GM10847 (cell line): ENCODE results near the gene GAK.

Experiments used
- POLR2A ChIP-seq: IDR thresholded peaks from 2 replicates; pipeline ENCODE4 v1.6.1; 2011; ENCODE audit not compliant: insufficient read length; ENCODE audit errors: extremely low read depth

The GAK gene

DNA sequence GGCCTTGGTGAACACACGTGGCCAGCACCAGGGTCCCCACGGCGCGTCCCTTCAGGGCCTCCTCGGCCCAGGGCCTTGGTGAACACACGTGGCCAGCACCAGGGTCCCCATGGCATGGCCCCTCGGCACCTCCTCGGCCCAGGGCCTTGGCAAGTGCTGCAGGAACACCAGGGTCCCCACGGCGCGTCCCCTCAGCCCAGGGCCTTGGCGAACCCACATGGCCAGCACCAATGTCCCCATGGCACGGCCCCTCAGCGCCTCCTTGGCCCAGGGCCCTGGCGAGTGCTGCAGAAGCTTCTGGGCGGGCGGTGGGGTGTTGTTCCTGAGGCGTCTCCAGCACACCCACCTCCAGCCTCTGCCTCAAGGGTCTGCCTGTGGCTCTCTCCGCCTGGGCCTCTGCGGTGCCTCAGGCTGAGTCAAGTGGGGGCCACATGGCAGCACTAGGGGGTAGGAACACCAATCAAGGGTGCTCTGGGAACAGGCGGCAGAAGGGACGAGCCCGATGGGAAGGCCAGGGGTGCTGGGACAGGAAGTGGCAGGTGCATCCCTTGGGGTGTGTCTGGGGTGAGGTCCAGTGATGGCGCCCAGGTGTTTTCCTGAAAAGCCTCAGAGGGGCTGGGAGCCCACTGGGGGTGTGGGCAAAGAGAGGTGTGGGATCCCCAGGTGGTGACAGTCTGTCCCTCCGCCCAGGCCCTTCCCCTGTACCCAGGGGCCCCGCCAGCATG, 64.4 kb downstream of the GAK start:
- TF ChIP-seq POLR2A, result no peak

DNA sequence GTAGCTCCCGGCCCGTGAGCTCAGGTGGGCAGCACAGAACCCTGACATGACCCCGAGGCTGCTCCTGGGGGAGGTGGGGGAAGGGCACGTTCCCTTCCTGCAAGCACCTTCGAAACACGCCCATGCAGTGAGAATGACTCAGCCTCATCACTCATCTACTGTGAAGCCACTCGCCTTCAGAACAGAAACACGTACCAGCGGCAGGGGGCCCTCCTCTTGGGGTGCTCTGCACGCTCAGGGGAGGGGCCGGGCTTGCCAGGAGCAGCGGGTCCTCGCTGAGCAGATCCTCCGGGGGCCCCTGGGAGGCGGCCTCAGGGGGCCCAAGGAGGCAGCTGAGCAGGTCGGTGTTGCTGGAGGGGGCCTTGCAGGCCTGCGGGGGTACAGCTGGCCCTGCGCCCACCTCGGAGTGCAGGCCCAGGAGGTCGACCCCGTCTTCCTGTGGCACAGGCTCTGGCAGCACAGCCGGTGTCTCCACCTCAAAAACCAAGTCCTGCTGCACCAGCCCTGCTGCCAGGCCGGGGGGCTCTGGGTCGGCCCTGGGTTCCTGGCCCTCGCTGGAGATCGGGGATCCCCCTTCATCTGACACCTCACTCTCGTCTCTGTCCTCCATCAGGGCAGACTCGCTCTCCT, 65.2 kb downstream of the GAK start:
- TF ChIP-seq POLR2A, result no peak

GRCh38 chr4:866068-866760, 65.9 kb downstream of the GAK start:
- no peak for TF ChIP-seq POLR2A

DNA sequence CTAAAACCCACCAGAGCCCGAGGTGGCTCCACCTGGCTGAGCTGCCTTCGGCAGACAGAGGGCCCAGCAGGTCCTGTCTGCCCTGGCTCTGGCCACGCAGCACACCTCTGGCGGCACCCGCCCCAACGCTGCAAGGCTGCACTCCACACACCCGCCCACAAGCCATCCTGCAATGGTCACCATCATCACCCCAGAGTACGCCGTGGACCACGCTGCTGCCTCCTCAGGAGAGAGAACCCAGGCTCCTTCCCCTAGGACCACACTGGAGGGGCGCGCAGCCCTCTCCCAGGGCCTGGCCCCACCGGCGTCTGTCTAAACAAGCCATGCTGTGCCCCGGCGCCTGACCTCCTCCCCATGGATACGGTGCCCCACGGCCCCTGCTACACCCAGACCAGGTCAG, 66.5 kb downstream of the GAK start:
- TF ChIP-seq POLR2A, result no peak

- no peak for TF ChIP-seq POLR2A
Measured at GRCh38 chr4:865121-865465, 67.0 kb downstream of the GAK start.

GRCh38 chr4:864456-865120, 67.5 kb downstream of the GAK start:
- TF ChIP-seq POLR2A, result no peak

DNA sequence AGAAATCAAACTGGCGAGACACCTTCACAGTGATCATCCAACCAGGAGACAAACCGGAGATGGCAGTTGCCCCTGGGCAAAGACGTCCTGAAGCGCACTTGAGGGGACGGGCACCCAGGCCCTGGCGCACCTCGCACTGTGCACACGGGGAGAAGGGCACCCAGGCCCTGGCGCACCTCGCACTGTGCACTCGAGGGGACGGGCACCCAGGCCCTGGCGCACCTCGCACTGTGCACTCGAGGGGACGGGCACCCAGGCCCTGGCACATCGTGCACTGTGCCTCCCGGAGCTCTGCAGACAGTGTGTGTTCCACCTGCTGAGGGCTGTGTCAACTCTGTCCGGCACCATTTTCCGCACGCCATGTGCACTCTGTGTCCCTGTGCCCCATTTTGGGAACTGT, 71.6 kb downstream of the GAK start:
- TF ChIP-seq POLR2A, result no peak

GRCh38 chr4:859496-859895, 72.6 kb downstream of the GAK start:
- no peak for TF ChIP-seq POLR2A

- no peak for TF ChIP-seq POLR2A
Measured at GRCh38 chr4:858831-859451, 73.2 kb downstream of the GAK start.

DNA sequence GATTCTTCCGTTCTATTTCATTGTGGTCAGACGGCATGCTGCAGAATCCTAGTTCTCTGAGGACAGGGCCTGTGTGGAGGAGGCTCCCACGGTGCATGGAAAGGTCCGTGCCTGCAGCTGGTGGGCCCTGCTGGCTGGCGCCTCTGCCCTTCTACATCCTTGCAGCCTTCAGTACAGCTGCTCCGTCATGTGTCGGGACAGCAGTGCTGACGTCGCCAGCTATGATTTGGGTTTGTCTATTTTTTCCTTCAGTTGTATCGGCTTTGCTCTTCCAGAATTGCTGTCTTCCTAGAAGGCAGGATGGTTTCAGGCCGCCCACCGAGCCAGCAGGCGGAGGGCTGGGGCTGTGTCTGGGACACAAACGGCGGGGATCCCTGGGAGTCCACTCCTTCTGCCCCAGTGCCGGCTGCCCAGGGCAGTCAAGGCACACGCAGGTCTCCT, 74.1 kb downstream of the GAK start:
- TF ChIP-seq POLR2A, result no peak

DNA sequence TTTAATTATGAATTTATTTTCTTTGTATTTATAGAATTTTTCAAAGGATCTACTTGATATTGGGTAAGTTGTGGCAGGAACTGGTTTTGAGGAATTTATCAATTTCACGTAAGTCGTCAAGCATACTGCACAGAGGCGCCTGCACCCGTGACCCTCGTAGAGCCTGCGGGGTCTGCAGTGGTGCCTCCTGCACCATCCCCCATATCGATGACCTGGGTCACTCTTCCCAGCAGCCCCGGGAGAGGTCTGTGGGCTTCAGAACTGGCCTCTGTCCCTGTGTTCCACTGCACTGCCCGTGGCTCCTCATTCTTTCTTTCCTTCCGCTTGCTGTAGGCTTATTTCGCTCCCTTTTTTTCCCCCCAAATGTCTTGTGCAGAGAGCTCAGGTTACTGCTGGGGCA, 74.7 kb downstream of the GAK start:
- no peak for TF ChIP-seq POLR2A

DNA sequence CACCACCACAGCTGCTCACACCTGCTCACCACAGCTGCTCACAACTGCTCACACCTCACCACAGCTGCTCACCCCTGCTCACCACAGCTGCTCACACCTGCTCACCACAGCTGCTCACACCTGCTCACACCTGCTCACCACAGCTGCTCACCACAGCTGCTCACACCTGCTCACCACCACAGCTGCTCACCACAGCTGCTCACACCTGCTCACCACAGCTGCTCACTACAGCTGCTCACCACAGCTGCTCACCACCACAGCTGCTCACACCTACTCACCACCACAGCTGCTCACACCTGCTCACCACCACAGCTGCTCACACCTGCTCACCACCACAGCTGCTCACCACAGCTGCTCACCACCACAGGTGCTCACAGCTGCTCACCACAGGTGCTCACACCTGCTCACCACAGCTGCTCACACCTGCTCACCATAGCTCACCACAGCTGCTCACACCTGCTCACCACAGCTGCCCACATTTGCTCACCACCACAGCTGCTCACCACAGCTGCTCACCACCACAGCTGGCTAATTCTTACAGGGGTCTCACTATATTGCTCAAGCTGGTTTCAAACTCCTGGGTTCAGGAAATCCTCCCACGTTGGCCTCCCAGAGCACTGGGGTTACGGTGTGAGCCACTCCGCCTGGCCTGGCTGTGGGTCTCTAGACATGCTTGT, 75.8 kb downstream of the GAK start:
- TF ChIP-seq POLR2A, result no peak

DNA sequence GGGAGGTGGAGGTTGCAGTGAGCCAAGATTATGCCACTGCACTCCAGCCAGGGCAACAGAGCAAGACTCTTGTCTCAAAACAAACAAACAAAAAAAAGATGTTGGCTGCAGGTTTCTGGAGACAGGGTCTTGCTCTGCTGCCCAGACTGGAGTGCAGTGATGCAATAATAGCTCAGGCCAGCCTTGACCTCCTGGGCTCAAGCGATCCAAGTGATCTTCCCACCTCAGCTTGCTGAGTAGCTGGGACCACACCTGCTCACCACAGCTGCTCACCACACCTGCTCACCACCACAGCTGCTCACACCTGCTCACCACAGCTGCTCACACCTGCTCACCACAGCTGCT, 76.3 kb downstream of the GAK start:
- no peak for TF ChIP-seq POLR2A

DNA sequence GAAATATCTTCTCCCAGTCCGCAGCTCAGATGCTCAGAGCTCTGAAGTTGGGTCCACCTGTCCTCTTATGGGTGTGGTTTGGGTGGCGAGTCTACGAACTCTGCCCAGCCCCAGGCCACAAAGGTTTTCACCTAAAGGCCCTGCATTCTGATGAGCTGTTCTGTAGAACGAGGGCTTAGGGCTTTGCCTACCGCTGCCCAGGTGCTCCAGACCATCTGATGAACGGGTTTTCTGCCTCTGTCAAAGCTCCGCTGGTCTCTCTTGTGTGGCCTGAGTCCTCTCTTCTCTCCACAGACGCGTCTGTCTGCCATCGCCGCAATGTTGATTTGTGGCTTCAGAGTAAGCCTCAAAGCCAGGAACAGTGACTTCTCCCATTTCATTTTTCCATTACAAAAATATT, 77.8 kb downstream of the GAK start:
- no peak for TF ChIP-seq POLR2A

DNA sequence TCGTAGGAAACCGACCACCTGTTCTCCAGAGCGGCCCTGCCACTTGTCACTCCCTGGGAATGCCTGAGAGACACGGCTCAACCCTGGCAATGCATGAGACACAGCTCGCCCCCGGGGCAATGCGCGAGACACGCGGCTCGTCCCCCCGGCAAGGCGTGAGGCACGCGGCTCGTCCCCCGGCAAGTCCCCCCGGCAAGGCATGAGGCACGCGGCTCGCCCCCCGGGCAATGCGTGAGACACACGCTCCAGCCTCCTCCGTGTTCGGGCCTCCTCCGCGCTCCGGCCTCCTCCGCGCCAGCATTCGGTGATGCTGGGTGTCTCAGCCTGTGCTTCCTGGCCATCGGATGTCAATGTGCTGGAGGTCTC, 78.7 kb downstream of the GAK start:
- no peak for TF ChIP-seq POLR2A
